Lower lobe of right lung (tissue), 2 donors: ENCODE measurements around the gene SLIT3. TPM values are rescaled to one million over a fixed set of nuclear protein-coding genes. Genes with fewer than 3 reads are reported as not detected.

Experiments
- ATAC-seq, 2 donors: fragments of 200-7000 bp; cut with Tn5 transposase; one replicate each; pipeline ENCODE4 v1.9.1; 2020 to 2022; ENCODE audit warnings: mild to moderate bottlenecking in 2 of 2, moderate library complexity in 2 of 2
- DNase-seq: peaks from one replicate; pipeline ENCODE4 v3.0.0-alpha.2; 2020
- H3K27ac ChIP-seq: fragments of 200-600 bp; one replicate; pipeline ENCODE4 v1.8.0; 2022
- H3K27me3 ChIP-seq: fragments of 200-600 bp; one replicate; pipeline ENCODE4 v1.8.0; 2022; ENCODE audit warnings: low read depth
- H3K36me3 ChIP-seq: fragments of 200-600 bp; one replicate; pipeline ENCODE4 v1.8.0; 2022; ENCODE audit warnings: mild to moderate bottlenecking
- H3K4me1 ChIP-seq: fragments of 200-600 bp; one replicate; pipeline ENCODE4 v1.8.0; 2022
- H3K4me3 ChIP-seq: fragments of 200-600 bp; one replicate; pipeline ENCODE4 v1.8.0; 2022; ENCODE audit warnings: mild to moderate bottlenecking
- H3K9me3 ChIP-seq: fragments of 200-600 bp; one replicate; pipeline ENCODE4 v1.8.0; 2022
- CTCF ChIP-seq: fragments of 200-600 bp; IDR thresholded peaks from one replicate; pipeline ENCODE4 v1.8.0; 2022; ENCODE audit warnings: antibody characterized with exemption, mild to moderate bottlenecking
- intact Hi-C: fragments of 100-400 bp; cut with DNase I; formaldehyde crosslinking; loops from one replicate; pipeline ENCODE4 v1.11.0; 2022
- long read RNA-seq: library from polyadenylated mRNA; unstranded; transcript quantifications from one replicate; pipeline ENCODE4 v2.0.0, GENCODE V29; 2021
- total RNA-seq: library from RNA; stranded (reverse); fragmentation: NEBNext Ultra II Directional; extraction: Animal tissue kit (Norgen Biotek cat#: 25700); gene quantifications from one replicate; pipeline ENCODE4 v1.2.1, GENCODE V29; 2021
- donor health status: DM: no; HTN: yes; CAD: no; lungs with severe emphysema.

SLIT3 gene
- total RNA-seq, result 48.6 TPM
- long read RNA-seq, partial matches to known transcripts, result 32 of 54 reads
- long read RNA-seq, other reads (novel, unspliced or antisense), result 22 of 54 reads

- H3K27me3 ChIP-seq, result peaks cover 40% of the 10 kb centered on the region
- ATAC-seq, result peak; percentile 55 to 70
- H3K4me3 ChIP-seq, result peak within 1 kb of the TSS; percentile 55
- DNase-seq, result no peak
- H3K27ac ChIP-seq, result peak within 1 kb of the TSS; percentile 71
- H3K4me1 ChIP-seq, result peaks cover 6% of the 10 kb centered on the region
- intact Hi-C loops, result no loop called here
- no peak for TF ChIP-seq CTCF
- H3K9me3 ChIP-seq, result no peaks in the 10 kb centered on the region
- no peaks in the 10 kb centered on the region for H3K36me3 ChIP-seq
Measured at GRCh38 chr5:169300468-169301385, at the start of gene SLIT3. Gene SLIT3 (minus strand): TSS chr5:169301139. CDS start chr5:169300709, 430 bp downstream.

- no peak for ATAC-seq
- TF ChIP-seq CTCF, result no peak
- H3K27ac ChIP-seq, result no peak overlapping the region
- no peaks in the 10 kb centered on the region for H3K4me1 ChIP-seq
- no peak for DNase-seq
- H3K27me3 ChIP-seq, result no peaks in the 10 kb centered on the region
- H3K36me3 ChIP-seq, result no peaks in the 10 kb centered on the region
- intact Hi-C loops, result no loop called here
- no peak overlapping the region for H3K4me3 ChIP-seq
- no peaks in the 10 kb centered on the region for H3K9me3 ChIP-seq
Measured at GRCh38 chr5:169350016-169350415, 49.1 kb upstream of the SLIT3 start.

- no peaks in the 10 kb centered on the region for H3K4me1 ChIP-seq
- intact Hi-C loops, result no loop called here
- H3K36me3 ChIP-seq, result no peaks in the 10 kb centered on the region
- H3K27ac ChIP-seq, result no peak overlapping the region
- no peaks in the 10 kb centered on the region for H3K27me3 ChIP-seq
- ATAC-seq (no peak), DNase-seq (no peak)
- no peak overlapping the region for H3K4me3 ChIP-seq
- TF ChIP-seq CTCF, result no peak
- no peaks in the 10 kb centered on the region for H3K9me3 ChIP-seq
Measured at GRCh38 chr5:169347786-169348185, 46.8 kb upstream of the SLIT3 start.

- ATAC-seq (no peak), DNase-seq (no peak)
- Histone ChIP-seq H3K36me3 (no peaks in the 10 kb centered on the region), H3K9me3 (no peaks in the 10 kb centered on the region), H3K4me1 (no peaks in the 10 kb centered on the region), H3K27me3 (no peaks in the 10 kb centered on the region), H3K4me3 (no peak overlapping the region), H3K27ac (no peak overlapping the region)
- TF ChIP-seq CTCF, result no peak
- intact Hi-C loops, result no loop called here
Measured at GRCh38 chr5:169344629-169345028, 43.7 kb upstream of the SLIT3 start.

- DNase-seq (no peak), ATAC-seq (no peak)
- no peaks in the 10 kb centered on the region for H3K9me3 ChIP-seq
- H3K27ac ChIP-seq, result no peak overlapping the region
- H3K4me3 ChIP-seq, result no peak overlapping the region
- H3K4me1 ChIP-seq, result no peaks in the 10 kb centered on the region
- intact Hi-C loops, result no loop called here
- H3K27me3 ChIP-seq, result no peaks in the 10 kb centered on the region
- no peaks in the 10 kb centered on the region for H3K36me3 ChIP-seq
- no peak for TF ChIP-seq CTCF
Measured at GRCh38 chr5:169343766-169344165, 42.8 kb upstream of the SLIT3 start.
